K562 (cell line): Measurements from ENCODE around the gene ARID5B. TPM values are rescaled to one million over a fixed set of nuclear protein-coding genes. Genes with fewer than 3 reads are reported as not detected.

Experiments used
- ATAC-seq: fragments of 200-7000 bp; cut with Tn5 transposase; 3 replicates; pipeline ENCODE4 v1.9.1; 2020; ENCODE audit warnings: moderate library complexity
- BruUV-seq: library from RNA; stranded (reverse); fragments of 400-500 nt; replicated peaks from 2 replicates; lab custom pipeline; 2021; lab: Mats Ljungman, UMichigan
- CTCF ChIA-PET: fragments of 300-600 bp; formaldehyde crosslinking; extraction: SDS; loops from one replicate; lab custom pipeline; 2021; ENCODE audit warnings: low intra/inter-chr PET ratio; lab: Yijun Ruan, JAX
- POLR2A ChIA-PET: fragments of 300-600, 350-650 bp; sonication (Branson Sonifier 250); formaldehyde crosslinking; extraction: SDS; loops from one replicate; lab custom pipeline; 2021; ENCODE audit warnings: antibody characterized with exemption, inconsistent platforms; lab: Yijun Ruan, JAX
- DNase-seq, 4 experiments: peaks; one replicate each; pipeline versions ENCODE4 v3.0.0 to v3.0.0-alpha.2; 2011 to 2018; ENCODE audit warnings: low spot score in 3 of 4, mixed read lengths in 3 of 4; ENCODE audit errors: extremely low read depth in 1 of 4
- FAIRE-seq: peaks from 2 replicates; lab custom pipeline; 2011; peaks lifted over from hg19 to GRCh38; lab: Jason Lieb, UNC
- H2AFZ ChIP-seq: 2 replicates; pipeline ENCODE4 v1.6.0; 2011; ENCODE audit warnings: low read depth, low read length, control low read depth, inconsistent platforms
- H3K27ac ChIP-seq: fragments of 200-600 bp; 3 replicates; pipeline ENCODE4 v1.8.0; 2011; ENCODE audit warnings: low read depth, mild to moderate bottlenecking, control low read depth, inconsistent platforms, low read length, moderate library complexity, mixed read lengths; ENCODE audit errors: extremely low read depth
- H3K27me3 ChIP-seq, 2 experiments: fragments of 300-600 bp in 1 of 2; 2 replicates in 1 of 2; 3 replicates in 1 of 2; pipeline versions ENCODE4 v1.6.0 to v1.8.0; 2011; ENCODE audit warnings: inconsistent platforms in 2 of 2, low read length in 2 of 2, mild to moderate bottlenecking in 1 of 2, mixed read lengths in 1 of 2, moderate library complexity in 1 of 2; ENCODE audit not compliant: control insufficient read depth in 2 of 2, insufficient read depth in 2 of 2
- H3K36me3 ChIP-seq: fragments of 300-600 bp; 3 replicates; pipeline ENCODE4 v1.8.0; 2011; ENCODE audit warnings: mild to moderate bottlenecking, low read length, inconsistent platforms; ENCODE audit not compliant: control insufficient read depth, insufficient read depth
- H3K4me1 ChIP-seq, 2 experiments: fragments of 200-600 bp in 1 of 2; replicated peaks in 1 of 2; 2 replicates in 1 of 2; 3 replicates in 1 of 2; pipeline versions ENCODE4 v1.5.1 to v1.8.0; 2011; ENCODE audit warnings: inconsistent platforms in 2 of 2, low read length in 2 of 2, mild to moderate bottlenecking in 1 of 2, mixed read lengths in 1 of 2, moderate library complexity in 1 of 2; ENCODE audit not compliant: control insufficient read depth in 2 of 2, insufficient read depth in 2 of 2
- H3K4me2 ChIP-seq: 2 replicates; pipeline ENCODE4 v1.6.1; 2011; ENCODE audit warnings: low read length, control low read depth, inconsistent platforms, mixed read lengths; ENCODE audit not compliant: insufficient read depth
- H3K4me3 ChIP-seq: fragments of 200-600 bp; sonication (generic), shearing (Covaris generic); 2 replicates; pipeline ENCODE4 v1.5.1; 2016; ENCODE audit warnings: control low read depth, inconsistent platforms
- H3K79me2 ChIP-seq: fragments of 200-600 bp; 3 replicates; pipeline ENCODE4 v1.8.0; 2011; ENCODE audit warnings: low read length, inconsistent platforms; ENCODE audit not compliant: control insufficient read depth, insufficient read depth
- H3K9ac ChIP-seq, 2 experiments: 2 replicates each; pipeline versions ENCODE4 v1.6.0 to v1.6.1; 2011; ENCODE audit warnings: low read depth in 2 of 2, low read length in 2 of 2, control low read depth in 1 of 2, inconsistent platforms in 1 of 2, mild to moderate bottlenecking in 1 of 2, mixed read lengths in 1 of 2; ENCODE audit not compliant: insufficient read depth in 1 of 2
- H3K9me1 ChIP-seq: one replicate; pipeline ENCODE4 v1.6.0; 2011; ENCODE audit warnings: inconsistent platforms, mild to moderate bottlenecking, low read length, moderate library complexity; ENCODE audit not compliant: control insufficient read depth, insufficient read depth
- H3K9me3 ChIP-seq: replicated peaks from 2 replicates; pipeline ENCODE4 v1.5.1; 2011; ENCODE audit warnings: low read depth, low read length, inconsistent platforms; ENCODE audit not compliant: control insufficient read depth, insufficient read depth
- H4K20me1 ChIP-seq: replicated peaks from 2 replicates; pipeline ENCODE4 v1.6.1; 2011; ENCODE audit warnings: low read length, inconsistent platforms, mixed read lengths; ENCODE audit not compliant: control insufficient read depth, insufficient read depth
- CCAR2 ChIP-seq: fragments of 200-400 bp; formaldehyde crosslinking; IDR thresholded peaks from 2 replicates; pipeline ENCODE4 v1.6.1; 2017; ENCODE audit warnings: mild to moderate bottlenecking, low read depth, low read length
- FIP1L1 ChIP-seq: fragments of 200-400 bp; formaldehyde crosslinking; IDR thresholded peaks from 2 replicates; pipeline ENCODE4 v1.6.1; 2018; ENCODE audit warnings: mild to moderate bottlenecking, low read depth, low read length; ENCODE audit not compliant: poor library complexity, severe bottlenecking
- GATAD2A ChIP-seq: fragments of 450-650 bp; IDR thresholded peaks from 2 replicates; pipeline ENCODE4 v1.6.1; 2017
- ILF3 ChIP-seq: fragments of 450-650 bp; IDR thresholded peaks from 2 replicates; pipeline ENCODE4 v1.6.1; 2018; ENCODE audit warnings: antibody characterized with exemption, mild to moderate bottlenecking, moderate library complexity, borderline replicate concordance
- KAT2B ChIP-seq: IDR thresholded peaks from one replicate; pipeline ENCODE4 v1.6.1; 2012; ENCODE audit warnings: low read depth, mild to moderate bottlenecking, control low read depth, inconsistent platforms, low read length, moderate library complexity
- KLF16 ChIP-seq: IDR thresholded peaks from 2 replicates; pipeline ENCODE4 v1.6.1; 2016; ENCODE audit warnings: antibody characterized with exemption
- KLF6 ChIP-seq: fragments of 250-450 bp; sonication (Bioruptor Pico); IDR thresholded peaks from 2 replicates; pipeline ENCODE4 v1.4.0; 2020; ENCODE audit warnings: mild to moderate bottlenecking, moderate library complexity, borderline replicate concordance
- LARP7 ChIP-seq: fragments of 450-650 bp; IDR thresholded peaks from 2 replicates; pipeline ENCODE4 v1.6.1; 2016
- LCOR ChIP-seq: sonication (generic); formaldehyde crosslinking; IDR thresholded peaks from 2 replicates; pipeline ENCODE4 v1.8.0; 2022; ENCODE audit warnings: mild to moderate bottlenecking, missing genetic modification reagents
- MCM2 ChIP-seq: fragments of 450-650 bp; IDR thresholded peaks from 2 replicates; pipeline ENCODE4 v1.6.1; 2017; ENCODE audit warnings: low read depth, mild to moderate bottlenecking
- PTRF ChIP-seq: fragments of 450-650 bp; IDR thresholded peaks from 2 replicates; pipeline ENCODE4 v1.6.1; 2016; ENCODE audit warnings: mild to moderate bottlenecking, missing genetic modification characterization, missing compliant biosample characterization
- SNAPC5 ChIP-seq: fragments of 250-450 bp; sonication (Bioruptor Pico); IDR thresholded peaks from 2 replicates; pipeline ENCODE4 v1.8.0; 2021; ENCODE audit warnings: moderate library complexity, mild to moderate bottlenecking, inconsistent platforms
- THRAP3 ChIP-seq: fragments of 450-650 bp; IDR thresholded peaks from 2 replicates; pipeline ENCODE4 v1.6.1; 2016; ENCODE audit warnings: mild to moderate bottlenecking, inconsistent platforms, borderline replicate concordance
- ZBTB5 ChIP-seq: fragments of 450-650 bp; IDR thresholded peaks from 2 replicates; pipeline ENCODE4 v1.6.1; 2017; ENCODE audit warnings: antibody characterized with exemption
- ZNF511 ChIP-seq: sonication (generic); formaldehyde crosslinking; IDR thresholded peaks from 2 replicates; pipeline ENCODE4 v1.8.0; 2022; ENCODE audit warnings: mild to moderate bottlenecking, missing genetic modification reagents
- WGBS: fragments of 100-300 bp; shearing (Covaris generic); methylation state at CpG from one replicate; pipeline ENCODE4 v1.1.6; 2016; ENCODE audit warnings: low coverage, mixed read lengths; ENCODE audit not compliant: insufficient coverage; ENCODE audit errors: missing lambda C conversion rate; 5-methylcytosine and 5-hydroxymethylcytosine counted together
- in situ Hi-C: fragments of 300-500 bp; cut with MboI; formaldehyde crosslinking; loops from 4 replicates; pipeline ENCODE4 v1.15.0; 2018; ENCODE audit warnings: inconsistent platforms, mixed read lengths
- intact Hi-C: fragments of 100-400 bp; cut with micrococcal nuclease; formaldehyde crosslinking; loops from 2 replicates; pipeline ENCODE4 v1.14.2; 2022
- polyA plus RNA-seq, 8 experiments: library from polyadenylated mRNA; depleted of rRNA in 4 of 8; stranded (reverse) in 5 of 8; unstranded in 3 of 8; fragments of >200 nt; fragmentation: Nextera tagmentation in 2 of 8; fragmentation: Illumina TruSeq in 1 of 8; extraction: Ambion mirVana in 2 of 8; extraction: Trizol in 1 of 8; gene quantifications; 2 replicates each; pipeline versions ENCODE4 v1.2.1 to v1.2.3, GENCODE V29; 2011 to 2014; ENCODE audit warnings: inconsistent platforms in 1 of 8, missing spikeins in 1 of 8
- total RNA-seq, 7 experiments: library from RNA; depleted of rRNA in 6 of 7; stranded (reverse); fragments of >200 nt in 6 of 7; fragmentation: Illumina TruSeq in 2 of 7; extraction: Trizol in 2 of 7; gene quantifications; 2 replicates each; pipeline versions ENCODE4 v1.2.1 to v1.2.3, GENCODE V29; 2011 to 2021; ENCODE audit warnings: low replicate concordance in 1 of 7
- TF ChIP-seq, protein P1 (sequence below), 2 experiments: fragments of 250-450 bp in 1 of 2; fragments of 450-650 bp in 1 of 2; sonication (Bioruptor Pico) in 1 of 2; IDR thresholded peaks; 2 replicates each; pipeline versions ENCODE4 v1.6.1 to v1.8.0; 2016 to 2021; ENCODE audit warnings: mild to moderate bottlenecking in 2 of 2, moderate library complexity in 2 of 2, missing compliant biosample characterization in 1 of 2, missing genetic modification characterization in 1 of 2
- TF ChIP-seq, protein P2 (sequence below): fragments of 450-650 bp; conservative IDR thresholded peaks from 2 replicates; pipeline ENCODE4 v1.6.1; 2016; ENCODE audit warnings: missing genetic modification characterization, low read depth, mild to moderate bottlenecking, missing compliant biosample characterization, moderate library complexity

The ARID5B gene
- total and polyA plus RNA-seq, 9 of the 15 experiments (the other 6 are each of a cell fraction or from before 2014, with no cell fraction given), result 0.48 to 1.6 (median 0.80) TPM

GRCh38 chr10:61923950-61924274 lies 22.4 kb downstream of the ARID5B start:
- ChIA-PET CTCF (no interaction called here), POLR2A (interaction anchor here (0.5 to 1.2 kb wide), 5 partner anchors 9 to 391 kb away, joined by 3 to 4 read pairs (median 4); no protein-coding TSS in a partner anchor)
- intact Hi-C loops (no loop called here), in situ Hi-C loops (no loop called here)
- Histone ChIP-seq H2AFZ (no peak overlapping the region), H3K36me3 (no peaks in the 10 kb centered on the region), H3K9me3 (no peaks in the 10 kb centered on the region), H3K27me3 (0 out of 5 replicates have a peak, but pooled peaks cover 0 to 4% of the 10 kb centered on the region in 2 experiments), H4K20me1 (no peaks in the 10 kb centered on the region), H3K27ac (no peak overlapping the region), H3K4me1 (no peaks in the 10 kb centered on the region), H3K9me1 (no peaks in the 10 kb centered on the region), H3K9ac (no peak overlapping the region), H3K79me2 (no peaks in the 10 kb centered on the region), H3K4me3 (no peak overlapping the region), H3K4me2 (no peak overlapping the region)
- TF ChIP-seq FIP1L1, result no peak
- TF ChIP-seq MCM2, result no peak
- TF ChIP-seq KLF16, result no peak
- TF ChIP-seq LARP7, result no peak
- no peak for TF ChIP-seq ILF3
- TF ChIP-seq ZNF511 (CRISPR knock-in tag), result no peak
- no peak for TF ChIP-seq KAT2B
- TF ChIP-seq GATAD2A, result no peak
- TF ChIP-seq, protein P1, sequence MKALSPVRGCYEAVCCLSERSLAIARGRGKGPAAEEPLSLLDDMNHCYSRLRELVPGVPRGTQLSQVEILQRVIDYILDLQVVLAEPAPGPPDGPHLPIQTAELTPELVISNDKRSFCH (CRISPR knock-in tag; IDR thresholded peaks at IDR 0.05), result no peak
- TF ChIP-seq, protein P1 (tag; IDR thresholded peaks at IDR 0.05), result no peak
- TF ChIP-seq, protein P2, sequence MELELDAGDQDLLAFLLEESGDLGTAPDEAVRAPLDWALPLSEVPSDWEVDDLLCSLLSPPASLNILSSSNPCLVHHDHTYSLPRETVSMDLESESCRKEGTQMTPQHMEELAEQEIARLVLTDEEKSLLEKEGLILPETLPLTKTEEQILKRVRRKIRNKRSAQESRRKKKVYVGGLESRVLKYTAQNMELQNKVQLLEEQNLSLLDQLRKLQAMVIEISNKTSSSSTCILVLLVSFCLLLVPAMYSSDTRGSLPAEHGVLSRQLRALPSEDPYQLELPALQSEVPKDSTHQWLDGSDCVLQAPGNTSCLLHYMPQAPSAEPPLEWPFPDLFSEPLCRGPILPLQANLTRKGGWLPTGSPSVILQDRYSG (tag), result no peak
- TF ChIP-seq PTRF (tag), result no peak
- TF ChIP-seq LCOR (CRISPR knock-in tag), result no peak
- TF ChIP-seq ZBTB5, result no peak
- no peak for TF ChIP-seq KLF6 (CRISPR knock-in tag)
- no peak for TF ChIP-seq SNAPC5
- no peak for TF ChIP-seq CCAR2
- no peak for TF ChIP-seq THRAP3
- no TSS peak for BruUV-seq
- FAIRE-seq (no peak), ATAC-seq (no peak), DNase-seq (no peak)
- 4% methylated on average over 2 of the region's 2 CpGs for WGBS
